GM20000 (cell line): ENCODE measurements around the gene CELA1.
A peak's percentile ranks its signal among the peaks of the same experiment; 100 is the strongest.

Source experiments
- DNase-seq: peaks from one replicate; pipeline ENCODE4 v3.0.0; 2012; ENCODE audit warnings: low spot score
- CTCF ChIP-seq: IDR thresholded peaks from 2 replicates; pipeline ENCODE4 v1.5.1; 2012; ENCODE audit warnings: mild to moderate bottlenecking, control low read depth; ENCODE audit errors: extremely low read depth, missing control alignments

CELA1 gene

GRCh38 chr12:51373187-51373586 is 26.7 kb upstream of the CELA1 start:
- no peak for DNase-seq
- no peak for TF ChIP-seq CTCF

GRCh38 chr12:51372021-51372420 is 25.5 kb upstream of the CELA1 start:
- DNase-seq = no peak
- no peak for TF ChIP-seq CTCF

DNA sequence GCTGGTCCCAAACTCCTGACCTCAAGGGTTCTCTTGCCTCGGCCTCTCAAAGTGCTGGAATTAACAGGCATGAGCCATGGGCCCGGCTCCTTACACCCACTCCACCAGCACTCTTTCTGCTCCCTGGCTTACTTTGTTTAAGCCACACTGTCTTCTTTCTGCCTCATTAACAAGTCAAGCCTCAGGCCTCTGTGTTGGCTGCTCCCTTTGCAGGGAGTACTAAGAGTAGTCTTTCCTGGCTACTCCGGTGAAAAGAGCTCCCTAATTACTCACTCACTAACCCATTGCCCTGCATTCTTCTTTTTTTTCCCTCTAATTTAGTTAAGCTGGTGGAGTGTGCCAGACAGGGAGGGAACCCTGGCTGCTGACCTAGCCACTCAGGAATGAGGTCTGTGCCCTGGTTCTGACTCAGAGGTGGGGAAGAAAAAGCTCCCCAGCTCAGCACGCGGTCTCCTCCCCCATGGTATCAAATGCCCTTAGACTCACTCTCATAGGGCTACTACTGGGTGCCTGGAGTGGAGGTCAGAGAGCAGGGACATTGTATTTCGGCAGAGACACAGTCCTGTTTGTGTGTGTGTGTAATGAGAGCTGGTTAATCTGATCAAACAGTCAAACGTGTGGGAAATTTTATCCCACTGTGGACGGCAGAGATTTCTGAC is 24.9 kb upstream of the CELA1 start:
- no peak for TF ChIP-seq CTCF
- no peak for DNase-seq

GRCh38 chr12:51370667-51371066 is 24.2 kb upstream of the CELA1 start:
- no peak for TF ChIP-seq CTCF
- DNase-seq = no peak

DNA sequence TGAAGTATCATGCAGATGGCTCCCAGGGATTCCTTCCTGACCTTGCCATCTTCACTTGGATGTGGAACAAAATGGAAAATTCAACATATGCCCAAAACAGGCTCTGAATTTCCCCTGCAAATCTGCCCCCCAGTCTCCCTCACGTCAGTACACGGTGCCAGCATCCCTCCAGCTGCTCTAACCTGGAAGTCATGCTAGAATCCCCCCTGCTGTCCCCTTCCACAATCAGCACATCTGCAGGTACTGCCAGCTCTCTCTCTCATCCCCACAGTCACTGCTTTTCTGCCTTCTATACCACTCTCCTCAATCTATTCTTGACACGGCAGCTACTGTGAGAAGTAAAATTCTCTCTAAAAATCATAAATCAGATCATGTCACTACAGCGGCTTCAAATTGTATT is 23.1 kb upstream of the CELA1 start:
- no peak for TF ChIP-seq CTCF
- no peak for DNase-seq

DNA sequence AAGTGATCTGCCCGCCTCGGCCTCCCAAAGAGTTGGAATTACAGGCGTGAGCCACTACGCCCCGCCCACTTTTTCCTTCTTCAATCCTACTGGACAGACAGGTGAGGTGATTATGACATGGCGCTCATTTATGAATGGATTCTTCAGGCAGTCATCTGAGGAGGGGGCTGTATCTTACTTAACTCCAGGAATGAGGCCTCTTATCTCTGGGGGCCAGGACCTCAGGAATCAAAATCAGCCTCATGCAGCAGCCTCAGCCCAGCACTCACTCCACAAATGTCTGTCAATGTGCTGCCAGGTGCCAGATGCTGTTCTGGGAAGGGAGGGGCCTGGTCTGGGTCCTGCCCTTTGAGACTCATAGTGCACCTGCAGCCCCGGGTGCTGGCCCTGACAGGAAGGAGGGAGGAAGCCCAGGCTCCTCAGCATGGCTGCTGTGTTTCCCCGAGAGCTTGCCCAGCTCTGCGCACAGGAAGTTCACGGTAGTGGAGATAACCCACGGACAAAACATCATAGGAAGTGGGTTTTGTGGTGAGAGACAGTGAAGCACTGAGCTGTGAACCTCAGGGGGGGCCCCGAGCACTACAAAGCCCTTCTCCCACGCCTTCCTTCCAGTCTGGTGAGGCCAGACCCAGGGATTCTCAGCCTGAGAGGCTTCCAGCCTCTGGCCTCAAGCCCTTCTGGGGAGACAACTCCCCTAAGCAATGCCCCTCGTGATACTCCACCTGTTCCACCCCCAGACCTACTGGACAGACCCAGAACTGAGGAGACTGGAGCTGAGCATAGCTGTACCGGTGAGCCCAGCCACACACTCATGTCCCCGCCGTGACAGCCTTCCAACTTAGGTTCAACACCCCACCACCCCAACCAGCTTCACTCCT is 22.4 kb upstream of the CELA1 start:
- no peak for TF ChIP-seq CTCF
- DNase-seq = peak; percentile 97

DNA sequence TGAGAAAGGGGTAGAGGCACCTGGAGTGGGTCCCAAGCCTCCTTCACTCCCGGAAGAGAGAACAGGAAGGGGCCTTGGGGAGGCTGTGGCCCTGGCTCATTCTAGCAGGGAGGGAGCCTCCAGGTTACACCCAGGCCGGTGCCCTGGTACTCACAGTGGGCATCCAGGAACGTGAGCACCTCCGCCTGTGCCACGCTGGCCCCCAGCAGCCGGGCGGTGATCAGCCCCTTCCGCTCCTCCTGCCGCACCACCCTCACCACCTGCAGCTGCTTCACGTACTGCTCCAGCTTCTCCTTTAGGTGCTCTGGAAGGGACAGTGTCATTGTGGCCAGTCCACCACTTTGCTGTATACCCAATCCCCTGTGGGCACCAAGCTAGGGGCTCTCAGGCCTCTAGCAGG is 18.8 kb upstream of the CELA1 start:
- DNase-seq = no peak
- TF ChIP-seq CTCF = no peak
